Tibial artery (tissue), 4 donors: Measurements from ENCODE around the gene AP1B1.

Experiments used
- DNase-seq, 2 donors: peaks; one replicate each; pipeline ENCODE4 v3.0.0-alpha.2; 2019
- H3K27ac ChIP-seq, 2 donors: fragments of 200-600 bp; sonication (generic) in 1 of 2; 1 replicate in 1 of 2; 2 replicates in 1 of 2; pipeline ENCODE4 v1.5.1; 2018 to 2019; ENCODE audit warnings: mild to moderate bottlenecking in 1 of 2
- H3K27me3 ChIP-seq, 2 donors: fragments of 200-600 bp; sonication (generic) in 1 of 2; one replicate each; pipeline versions ENCODE4 v1.5.1 to v1.6.0; 2016 to 2019
- H3K36me3 ChIP-seq, 3 donors: fragments of 200-600 bp; sonication (generic) in 2 of 3; one replicate each; pipeline ENCODE4 v1.5.1; 2016 to 2019; ENCODE audit warnings: mild to moderate bottlenecking in 2 of 3
- H3K4me1 ChIP-seq, 4 donors: fragments of 200-600 bp; sonication (generic) in 2 of 4; 1 replicate in 3 of 4; 2 replicates in 1 of 4; pipeline ENCODE4 v1.5.1; 2016 to 2019
- H3K4me3 ChIP-seq, 2 donors: fragments of 200-600 bp; sonication (generic) in 1 of 2; 1 replicate in 1 of 2; 2 replicates in 1 of 2; pipeline ENCODE4 v1.5.1; 2018 to 2019; ENCODE audit warnings: mild to moderate bottlenecking in 2 of 2
- H3K9me3 ChIP-seq, 3 donors: fragments of 200-600 bp; sonication (generic) in 1 of 3; one replicate each; pipeline ENCODE4 v1.5.1; 2016 to 2019
- intact Hi-C: fragments of 100-400 bp; cut with DNase I; formaldehyde crosslinking; loops from one replicate; pipeline ENCODE4 v1.15.0; 2023; ENCODE audit warnings: low total_unique reads
- TF ChIP-seq, protein P1 (sequence below), 2 experiments: fragments of 200-600 bp in 1 of 2; fragments of 450-650 bp in 1 of 2; IDR thresholded peaks; one replicate each; pipeline ENCODE4 v1.5.1; 2017 to 2019; ENCODE audit warnings: antibody characterized with exemption in 2 of 2, mild to moderate bottlenecking in 1 of 2, moderate library complexity in 1 of 2

AP1B1 gene

DNA sequence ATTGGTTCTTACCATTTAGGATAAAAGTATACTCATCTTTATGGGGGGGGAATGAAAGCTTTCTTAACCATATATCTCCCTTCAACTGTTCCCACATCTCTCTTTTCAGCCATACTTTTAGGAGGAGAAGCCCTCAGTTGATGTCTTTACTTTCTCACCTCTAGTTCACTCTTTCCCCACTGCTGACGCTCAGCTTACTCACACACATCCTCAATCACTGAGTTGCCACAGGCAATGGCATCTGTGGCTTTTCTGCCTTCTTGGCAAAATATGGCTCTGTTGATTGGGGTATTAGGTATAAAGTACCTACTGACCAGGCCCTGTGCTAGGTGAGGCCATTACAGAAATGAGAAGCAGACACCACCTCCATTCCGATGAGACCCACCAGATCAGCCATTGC, 12.2 kb upstream of the AP1B1 start:
- no peak overlapping the region for H3K4me3 ChIP-seq

DNA sequence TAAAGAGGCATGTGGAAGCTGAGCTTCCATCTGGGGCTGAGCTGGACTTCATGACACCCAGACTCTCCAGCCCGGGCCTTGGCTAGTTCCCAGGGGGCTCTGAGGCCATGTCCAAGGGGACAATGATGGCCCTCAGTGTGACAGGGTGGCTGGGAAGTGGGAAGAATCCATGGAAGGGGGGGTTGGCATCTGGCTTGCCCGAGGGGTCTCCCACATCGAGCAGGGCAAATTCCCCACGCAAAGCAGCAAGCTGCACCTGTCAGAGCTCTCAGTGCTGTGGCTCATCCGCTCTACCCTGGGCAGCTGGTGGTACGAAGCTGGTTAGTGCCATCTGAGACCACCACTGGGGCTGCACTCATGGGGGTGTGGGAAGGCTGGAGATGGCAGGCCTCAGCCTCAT, 9.4 kb upstream of the AP1B1 start:
- H3K27me3 ChIP-seq: no peaks in the 10 kb centered on the region
- H3K9me3 ChIP-seq: no peaks in the 10 kb centered on the region
- no peak for DNase-seq
- no peak overlapping the region for H3K27ac ChIP-seq
- no peaks in the 10 kb centered on the region for H3K36me3 ChIP-seq
- H3K4me3 ChIP-seq: no peak overlapping the region
- intact Hi-C loops: loop anchor here (10.0 kb wide), 1 partner anchor 127 kb away; no protein-coding TSS in a partner anchor
- TF ChIP-seq, protein P1, sequence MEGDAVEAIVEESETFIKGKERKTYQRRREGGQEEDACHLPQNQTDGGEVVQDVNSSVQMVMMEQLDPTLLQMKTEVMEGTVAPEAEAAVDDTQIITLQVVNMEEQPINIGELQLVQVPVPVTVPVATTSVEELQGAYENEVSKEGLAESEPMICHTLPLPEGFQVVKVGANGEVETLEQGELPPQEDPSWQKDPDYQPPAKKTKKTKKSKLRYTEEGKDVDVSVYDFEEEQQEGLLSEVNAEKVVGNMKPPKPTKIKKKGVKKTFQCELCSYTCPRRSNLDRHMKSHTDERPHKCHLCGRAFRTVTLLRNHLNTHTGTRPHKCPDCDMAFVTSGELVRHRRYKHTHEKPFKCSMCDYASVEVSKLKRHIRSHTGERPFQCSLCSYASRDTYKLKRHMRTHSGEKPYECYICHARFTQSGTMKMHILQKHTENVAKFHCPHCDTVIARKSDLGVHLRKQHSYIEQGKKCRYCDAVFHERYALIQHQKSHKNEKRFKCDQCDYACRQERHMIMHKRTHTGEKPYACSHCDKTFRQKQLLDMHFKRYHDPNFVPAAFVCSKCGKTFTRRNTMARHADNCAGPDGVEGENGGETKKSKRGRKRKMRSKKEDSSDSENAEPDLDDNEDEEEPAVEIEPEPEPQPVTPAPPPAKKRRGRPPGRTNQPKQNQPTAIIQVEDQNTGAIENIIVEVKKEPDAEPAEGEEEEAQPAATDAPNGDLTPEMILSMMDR (IDR thresholded peaks at IDR 0.05): no peak
- peaks cover 0 to 4% (median 0%) of the 10 kb centered on the region in 4 donors for H3K4me1 ChIP-seq

More for the DNA sequence above, 12.2 kb upstream of the AP1B1 start:
- H3K4me1 ChIP-seq: no peaks in the 10 kb centered on the region
- TF ChIP-seq, protein P1 (IDR thresholded peaks at IDR 0.05): no peak
- no peak for DNase-seq
- intact Hi-C loops: no loop called here
- no peak overlapping the region for H3K27ac ChIP-seq
- H3K9me3 ChIP-seq: no peaks in the 10 kb centered on the region
- no peaks in the 10 kb centered on the region for H3K36me3 ChIP-seq
- H3K27me3 ChIP-seq: no peaks in the 10 kb centered on the region

DNA sequence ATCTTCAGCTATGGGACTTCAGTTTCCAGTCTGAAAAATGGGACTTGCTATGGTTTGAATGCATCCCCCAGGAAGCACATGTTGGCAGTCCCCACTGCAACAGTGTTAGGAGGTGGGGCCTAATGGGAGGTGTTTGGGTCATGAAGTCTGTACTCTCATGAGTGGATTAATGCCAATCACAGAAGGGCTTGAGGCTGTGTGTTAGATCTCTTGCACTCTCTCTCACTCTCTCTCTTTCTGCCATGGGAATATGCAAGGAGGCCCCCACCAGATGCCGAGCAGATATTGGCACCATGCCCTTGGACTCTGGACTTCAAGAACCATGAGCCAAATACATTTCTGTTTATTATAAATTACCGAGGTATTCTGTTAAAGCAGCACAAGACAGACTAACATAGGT, 7.8 kb upstream of the AP1B1 start:
- no peaks in the 10 kb centered on the region for H3K27me3 ChIP-seq
- TF ChIP-seq, protein P1 (IDR thresholded peaks at IDR 0.05): no peak
- H3K36me3 ChIP-seq: no peaks in the 10 kb centered on the region
- peaks cover 0 to 4% (median 0%) of the 10 kb centered on the region in 4 donors for H3K4me1 ChIP-seq
- H3K4me3 ChIP-seq: no peak overlapping the region
- intact Hi-C loops: loop anchor here (10.0 kb wide), 1 partner anchor 129 kb away; no protein-coding TSS in a partner anchor
- no peak overlapping the region for H3K27ac ChIP-seq
- no peak for DNase-seq
- H3K9me3 ChIP-seq: no peaks in the 10 kb centered on the region

DNA sequence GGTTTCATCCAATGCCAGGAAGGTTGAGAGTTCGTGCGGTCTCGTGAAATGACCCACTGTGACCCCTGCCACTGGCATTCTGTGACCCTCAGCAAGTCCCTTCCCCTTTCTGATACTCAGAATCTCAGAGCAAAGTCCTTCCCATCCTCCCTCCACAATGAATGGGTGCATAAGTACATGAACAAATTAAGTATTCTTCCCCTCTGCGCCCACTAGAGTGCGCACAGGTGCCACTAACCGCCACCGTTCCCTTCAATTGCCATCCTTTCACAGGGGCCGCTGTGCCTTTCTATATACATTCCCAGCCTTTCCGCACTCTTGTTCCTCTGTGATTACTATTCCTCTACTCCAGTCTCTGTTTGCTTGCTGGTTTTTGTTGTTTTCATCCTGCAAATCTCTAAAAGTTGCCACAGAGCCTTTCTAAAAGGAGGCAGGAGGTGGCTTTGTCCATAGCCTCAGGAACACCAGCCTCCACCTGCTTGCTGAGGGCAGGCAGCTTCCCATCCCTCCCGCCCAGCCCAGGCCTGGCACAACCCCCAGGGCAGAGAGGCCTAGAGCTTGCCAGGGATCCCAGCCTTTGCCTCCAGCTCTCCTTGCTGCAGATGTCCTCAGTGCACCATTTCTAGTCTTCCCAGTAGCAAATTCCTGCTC, 6.7 kb upstream of the AP1B1 start:
- intact Hi-C loops: loop anchor here (10.0 kb wide), 1 partner anchor 130 kb away; no protein-coding TSS in a partner anchor
- H3K4me3 ChIP-seq: no peak overlapping the region
- no peak overlapping the region for H3K27ac ChIP-seq
- peak; percentile 71 to 72 for DNase-seq
- no peaks in the 10 kb centered on the region for H3K27me3 ChIP-seq
- no peaks in the 10 kb centered on the region for H3K9me3 ChIP-seq
- peaks cover 0 to 4% (median 0%) of the 10 kb centered on the region in 4 donors for H3K4me1 ChIP-seq
- H3K36me3 ChIP-seq: no peaks in the 10 kb centered on the region
- TF ChIP-seq, protein P1 (IDR thresholded peaks at IDR 0.05): peak; percentile 62 to 80

DNA sequence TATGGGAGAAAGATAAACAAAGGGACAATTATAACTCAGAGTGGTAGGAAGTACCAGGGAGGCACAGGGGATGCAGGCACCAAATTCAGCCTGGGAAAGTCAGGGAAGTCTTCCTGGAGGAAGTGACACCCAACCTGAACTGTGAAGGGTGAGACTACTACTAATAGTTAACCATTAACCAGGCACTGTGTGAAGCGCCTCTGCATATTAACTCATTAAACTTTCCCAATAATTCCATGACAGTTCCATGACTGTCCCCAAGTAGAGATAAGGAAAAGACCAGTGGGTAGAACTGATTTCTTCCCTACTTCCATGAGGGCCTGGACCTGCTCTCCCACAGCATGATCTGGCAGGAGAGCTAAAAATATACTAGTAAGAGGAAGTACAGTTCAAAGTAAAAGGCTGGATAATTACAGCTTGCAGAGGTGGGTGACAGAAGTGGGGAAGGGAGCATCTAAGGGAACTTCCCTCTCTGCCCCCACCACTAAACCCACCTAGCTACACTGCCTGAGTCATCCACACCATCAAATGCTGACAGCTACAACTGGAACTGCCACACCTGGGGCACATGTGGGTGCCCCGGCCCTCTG, 4.7 kb upstream of the AP1B1 start:
- Histone ChIP-seq H3K4me3 (no peak overlapping the region), H3K36me3 (no peaks in the 10 kb centered on the region), H3K4me1 (peaks cover 0 to 11% (median 6%) of the 10 kb centered on the region in 4 donors), H3K27ac (no peak overlapping the region), H3K27me3 (no peaks in the 10 kb centered on the region), H3K9me3 (no peaks in the 10 kb centered on the region)
- peak in 1 of 2 donors; percentile 13 for DNase-seq
- intact Hi-C loops: loop anchor here (10.0 kb wide), 1 partner anchor 132 kb away; no protein-coding TSS in a partner anchor
- TF ChIP-seq, protein P1 (IDR thresholded peaks at IDR 0.05): no peak
